T-helper 1 cell treated with Interleukin-12 subunit alpha and Interleukin-12 subunit beta and Interleukin-4 antibody, amounts not matched to agents 30 ng/mL and 1 ng/mL, for 36 hours (primary cell): ENCODE results near the gene LCA5L. TPM values are rescaled to one million over a fixed set of nuclear protein-coding genes. Genes with fewer than 3 reads are reported as not detected.

ENCODE experiments used
- intact Hi-C: fragments of 100-400 bp; cut with micrococcal nuclease; formaldehyde crosslinking; loops from one replicate; pipeline ENCODE4 v1.15.1; 2024
- total RNA-seq: library from RNA; stranded (reverse); gene quantifications from 2 replicates; pipeline ENCODE4 v1.2.3, GENCODE V29; 2022

Gene LCA5L
- total RNA-seq, 1 donor from 2014 or later, result 0.07 TPM

- intact Hi-C loops, result no loop called here
Measured at GRCh38 chr21:39362733-39363132, 82.8 kb downstream of the LCA5L start.

- intact Hi-C loops, result no loop called here
Measured at GRCh38 chr21:39359382-39359781, 86.2 kb downstream of the LCA5L start.

Other genes with a start within 250 kb of the LCA5L start
- 40.5 and 40.8 TPM in 2 replicates for gene BRWD1, start 132.1 kb downstream of the LCA5L start, total RNA-seq
- 275 and 306 TPM in 2 replicates for gene HMGN1, start 96.7 kb downstream of the LCA5L start, total RNA-seq
- gene SH3BGR, start 6.2 kb upstream of the LCA5L start, total RNA-seq, result 1.0 and 1.2 TPM in 2 replicates
- gene B3GALT5, start 167.2 kb upstream of the LCA5L start, total RNA-seq, result not detected in 2 replicates